Subcutaneous abdominal adipose tissue (tissue), 5 donors: Measurements from ENCODE around the gene GPANK1.
A peak's percentile ranks its signal among the peaks of the same experiment; 100 is the strongest.

Source experiments
- H3K27ac ChIP-seq: one replicate; pipeline ENCODE4 v1.7.0; 2013; ENCODE audit warnings: low read depth, mild to moderate bottlenecking, inconsistent platforms, low read length, moderate library complexity
- H3K27me3 ChIP-seq, 5 donors: one replicate each; pipeline ENCODE4 v1.7.0; 2013; ENCODE audit warnings: low read length in 5 of 5, inconsistent platforms in 1 of 5; ENCODE audit not compliant: control insufficient read depth in 5 of 5, insufficient read depth in 4 of 5
- H3K36me3 ChIP-seq, 5 donors: one replicate each; pipeline ENCODE4 v1.7.0; 2013; ENCODE audit warnings: low read length in 5 of 5; ENCODE audit not compliant: control insufficient read depth in 5 of 5, insufficient read depth in 5 of 5
- H3K4me1 ChIP-seq, 5 donors: one replicate each; pipeline ENCODE4 v1.7.0; 2013; ENCODE audit warnings: low read length in 5 of 5, mild to moderate bottlenecking in 3 of 5, moderate library complexity in 1 of 5; ENCODE audit not compliant: control insufficient read depth in 5 of 5, insufficient read depth in 5 of 5
- H3K4me3 ChIP-seq, 5 donors: one replicate each; pipeline ENCODE4 v1.7.0; 2013; ENCODE audit warnings: low read length in 5 of 5, low read depth in 1 of 5
- H3K9ac ChIP-seq, 5 donors: one replicate each; pipeline ENCODE4 v1.7.0; 2013; ENCODE audit warnings: low read length in 5 of 5, mild to moderate bottlenecking in 4 of 5, moderate library complexity in 3 of 5
- H3K9me3 ChIP-seq, 5 donors: one replicate each; pipeline ENCODE4 v1.7.0; 2013; ENCODE audit warnings: low read length in 5 of 5; ENCODE audit not compliant: control insufficient read depth in 5 of 5
- donor health status: healthy.
- donor health status: healthy.
- donor health status: healthy.
- donor health status: healthy.
- donor health status: healthy.

The GPANK1 gene

DNA sequence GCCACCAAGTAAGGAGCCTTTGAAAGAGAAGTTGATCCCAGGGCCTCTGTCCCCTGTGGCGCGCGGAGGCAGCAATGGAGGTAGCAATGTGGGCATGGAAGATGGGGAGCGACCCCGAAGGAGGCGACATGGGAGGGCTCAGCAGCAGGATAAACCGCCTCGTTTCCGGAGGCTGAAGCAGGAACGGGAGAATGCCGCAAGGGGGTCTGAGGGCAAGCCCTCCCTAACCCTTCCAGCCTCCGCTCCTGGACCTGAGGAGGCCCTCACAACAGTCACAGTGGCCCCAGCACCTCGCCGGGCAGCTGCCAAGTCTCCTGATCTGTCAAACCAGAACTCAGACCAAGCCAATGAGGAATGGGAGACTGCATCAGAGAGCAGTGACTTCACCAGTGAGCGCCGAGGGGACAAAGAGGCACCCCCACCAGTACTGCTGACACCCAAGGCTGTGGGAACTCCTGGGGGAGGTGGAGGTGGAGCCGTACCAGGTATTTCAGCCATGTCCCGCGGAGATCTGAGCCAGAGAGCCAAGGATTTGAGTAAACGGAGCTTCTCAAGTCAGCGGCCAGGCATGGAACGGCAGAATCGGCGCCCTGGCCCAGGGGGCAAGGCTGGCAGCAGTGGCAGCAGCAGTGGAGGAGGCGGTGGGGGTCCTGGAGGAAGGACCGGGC, 32.4 kb downstream of the GPANK1 start:
- Histone ChIP-seq H3K27me3 (no peaks in the 10 kb centered on the region), H3K9me3 (no peaks in the 10 kb centered on the region), H3K36me3 (peaks cover 8 to 100% (median 99%) of the 10 kb centered on the region in 5 donors), H3K9ac (no peak overlapping the region), H3K4me3 (no peak overlapping the region), H3K27ac (no peak overlapping the region), H3K4me1 (peaks cover 1 to 29% (median 13%) of the 10 kb centered on the region in 5 donors)

DNA sequence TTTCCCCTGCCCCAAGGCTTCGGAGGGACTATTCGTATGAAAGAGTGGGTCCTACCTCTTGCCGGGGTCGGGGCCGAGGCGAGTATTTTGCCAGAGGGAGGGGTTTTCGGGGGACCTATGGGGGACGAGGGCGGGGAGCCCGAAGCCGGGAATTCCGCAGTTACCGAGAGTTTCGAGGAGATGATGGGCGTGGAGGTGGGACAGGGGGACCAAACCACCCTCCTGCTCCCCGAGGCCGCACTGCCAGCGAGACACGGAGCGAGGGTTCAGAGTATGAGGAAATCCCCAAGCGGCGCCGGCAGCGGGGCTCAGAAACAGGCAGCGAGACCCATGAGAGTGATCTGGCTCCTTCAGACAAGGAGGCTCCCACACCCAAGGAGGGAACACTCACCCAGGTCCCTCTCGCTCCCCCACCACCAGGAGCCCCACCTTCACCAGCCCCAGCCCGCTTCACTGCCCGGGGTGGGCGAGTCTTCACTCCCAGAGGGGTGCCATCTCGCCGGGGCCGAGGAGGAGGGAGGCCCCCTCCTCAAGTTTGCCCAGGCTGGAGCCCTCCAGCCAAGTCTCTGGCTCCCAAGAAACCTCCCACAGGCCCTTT, 33.0 kb downstream of the GPANK1 start:
- H3K9ac ChIP-seq: no peak overlapping the region
- peaks cover 1 to 29% (median 13%) of the 10 kb centered on the region in 5 donors for H3K4me1 ChIP-seq
- no peaks in the 10 kb centered on the region for H3K27me3 ChIP-seq
- H3K36me3 ChIP-seq: peaks cover 11 to 100% (median 100%) of the 10 kb centered on the region in 5 donors
- H3K4me3 ChIP-seq: no peak overlapping the region
- no peak overlapping the region for H3K27ac ChIP-seq
- H3K9me3 ChIP-seq: no peaks in the 10 kb centered on the region

DNA sequence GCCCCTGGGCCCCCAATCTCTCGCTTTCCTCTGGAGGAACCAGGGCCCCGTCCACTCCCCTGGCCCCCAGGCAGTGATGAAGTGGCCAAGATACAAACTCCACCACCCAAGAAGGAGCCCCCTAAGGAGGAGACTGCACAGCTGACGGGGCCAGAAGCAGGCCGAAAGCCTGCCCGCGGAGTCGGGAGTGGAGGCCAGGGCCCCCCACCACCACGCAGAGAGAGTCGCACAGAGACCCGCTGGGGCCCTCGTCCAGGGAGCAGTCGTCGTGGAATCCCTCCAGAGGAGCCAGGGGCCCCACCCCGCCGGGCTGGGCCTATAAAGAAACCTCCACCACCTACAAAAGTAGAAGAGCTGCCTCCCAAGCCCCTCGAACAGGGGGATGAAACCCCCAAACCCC, 33.6 kb downstream of the GPANK1 start:
- Histone ChIP-seq H3K4me1 (peaks cover 1 to 29% (median 13%) of the 10 kb centered on the region in 5 donors), H3K27me3 (no peaks in the 10 kb centered on the region), H3K9ac (no peak overlapping the region), H3K9me3 (no peaks in the 10 kb centered on the region), H3K36me3 (peaks cover 11 to 100% (median 100%) of the 10 kb centered on the region in 5 donors), H3K4me3 (no peak overlapping the region), H3K27ac (no peak overlapping the region)

DNA sequence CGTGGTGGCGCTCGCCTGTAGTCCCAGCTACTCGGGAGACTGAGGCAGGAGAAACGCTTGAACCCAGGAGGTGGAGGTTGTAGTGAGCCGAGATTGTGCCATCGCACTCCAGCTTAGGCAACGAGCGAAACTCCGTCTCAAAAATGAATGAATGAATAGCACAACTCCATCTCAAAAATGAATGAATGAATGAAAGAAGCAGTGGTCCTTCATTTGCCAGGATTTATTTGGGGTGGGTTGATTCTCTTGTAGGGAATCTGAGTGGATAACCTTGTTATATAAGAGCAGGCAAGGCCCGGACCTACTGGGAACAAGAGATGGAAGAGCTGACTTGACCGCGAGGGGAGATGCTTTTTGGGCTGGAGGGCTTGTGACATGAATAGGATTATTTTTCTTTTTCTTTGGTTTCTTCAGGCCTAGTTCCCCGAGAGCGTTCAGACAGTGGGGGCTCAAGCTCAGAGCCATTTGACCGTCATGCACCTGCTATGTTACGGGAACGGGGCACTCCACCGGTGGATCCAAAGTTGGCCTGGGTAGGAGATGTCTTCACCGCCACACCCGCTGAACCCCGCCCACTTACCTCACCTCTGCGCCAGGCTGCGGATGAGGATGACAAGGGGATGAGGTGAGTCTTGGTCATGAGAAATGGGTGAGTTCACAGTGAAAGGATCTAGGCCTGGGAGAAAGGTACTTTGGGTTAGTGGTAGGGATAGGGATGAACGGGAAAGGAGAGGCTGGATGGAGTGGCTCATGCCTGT, 34.4 kb downstream of the GPANK1 start:
- peaks cover 11 to 100% (median 100%) of the 10 kb centered on the region in 5 donors for H3K36me3 ChIP-seq
- H3K4me1 ChIP-seq: peaks cover 1 to 27% (median 12%) of the 10 kb centered on the region in 5 donors
- H3K4me3 ChIP-seq: no peak overlapping the region
- H3K9ac ChIP-seq: no peak overlapping the region
- no peaks in the 10 kb centered on the region for H3K27me3 ChIP-seq
- H3K27ac ChIP-seq: no peak overlapping the region
- no peaks in the 10 kb centered on the region for H3K9me3 ChIP-seq

DNA sequence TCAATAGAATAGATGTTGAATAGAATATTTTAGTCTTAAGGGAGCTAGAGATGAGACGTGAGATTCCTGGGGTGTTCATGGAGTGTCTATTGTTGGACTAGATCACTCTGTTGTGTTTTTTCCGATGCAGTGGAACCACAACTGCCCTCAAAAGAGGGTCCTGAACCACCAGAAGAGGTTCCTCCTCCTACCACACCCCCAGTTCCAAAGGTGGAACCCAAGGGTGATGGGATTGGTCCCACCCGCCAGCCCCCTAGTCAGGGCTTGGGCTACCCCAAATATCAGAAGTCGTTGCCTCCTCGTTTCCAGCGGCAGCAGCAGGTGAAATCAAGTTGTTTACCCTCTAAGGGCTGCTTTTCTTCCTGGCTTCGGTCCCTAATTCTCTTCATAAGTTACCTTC, 35.8 kb downstream of the GPANK1 start:
- peaks cover 0 to 22% (median 0%) of the 10 kb centered on the region in 5 donors for H3K4me1 ChIP-seq
- H3K36me3 ChIP-seq: peaks cover 11 to 100% (median 99%) of the 10 kb centered on the region in 5 donors
- H3K27ac ChIP-seq: no peak overlapping the region
- H3K9ac ChIP-seq: no peak overlapping the region
- no peak overlapping the region for H3K4me3 ChIP-seq
- H3K27me3 ChIP-seq: no peaks in the 10 kb centered on the region
- no peaks in the 10 kb centered on the region for H3K9me3 ChIP-seq

DNA sequence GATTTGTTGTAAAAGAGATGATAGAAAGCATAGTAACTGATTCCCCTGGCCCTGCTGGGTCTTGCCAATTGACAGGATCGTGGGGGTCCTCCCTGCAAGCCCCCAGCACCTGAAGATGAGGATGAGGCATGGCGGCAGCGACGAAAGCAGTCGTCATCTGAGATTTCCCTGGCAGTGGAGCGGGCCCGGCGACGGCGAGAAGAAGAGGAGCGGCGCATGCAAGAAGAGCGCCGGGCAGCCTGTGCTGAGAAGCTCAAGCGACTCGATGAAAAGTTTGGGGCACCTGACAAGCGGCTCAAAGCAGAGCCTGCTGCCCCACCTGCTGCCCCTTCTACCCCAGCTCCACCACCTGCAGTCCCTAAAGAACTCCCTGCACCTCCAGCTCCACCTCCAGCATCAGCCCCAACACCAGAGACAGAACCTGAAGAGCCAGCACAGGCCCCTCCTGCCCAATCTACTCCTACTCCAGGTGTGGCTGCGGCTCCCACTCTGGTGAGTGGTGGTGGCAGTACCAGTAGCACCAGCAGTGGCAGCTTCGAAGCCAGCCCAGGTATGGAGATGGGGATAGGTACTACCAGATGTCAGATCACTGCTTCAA, 37.0 kb downstream of the GPANK1 start:
- Histone ChIP-seq H3K4me1 (peaks cover 0 to 18% (median 0%) of the 10 kb centered on the region in 5 donors), H3K4me3 (no peak overlapping the region), H3K9me3 (no peaks in the 10 kb centered on the region), H3K27ac (no peak overlapping the region), H3K9ac (no peak overlapping the region), H3K36me3 (peaks cover 11 to 95% (median 93%) of the 10 kb centered on the region in 5 donors), H3K27me3 (no peaks in the 10 kb centered on the region)

DNA sequence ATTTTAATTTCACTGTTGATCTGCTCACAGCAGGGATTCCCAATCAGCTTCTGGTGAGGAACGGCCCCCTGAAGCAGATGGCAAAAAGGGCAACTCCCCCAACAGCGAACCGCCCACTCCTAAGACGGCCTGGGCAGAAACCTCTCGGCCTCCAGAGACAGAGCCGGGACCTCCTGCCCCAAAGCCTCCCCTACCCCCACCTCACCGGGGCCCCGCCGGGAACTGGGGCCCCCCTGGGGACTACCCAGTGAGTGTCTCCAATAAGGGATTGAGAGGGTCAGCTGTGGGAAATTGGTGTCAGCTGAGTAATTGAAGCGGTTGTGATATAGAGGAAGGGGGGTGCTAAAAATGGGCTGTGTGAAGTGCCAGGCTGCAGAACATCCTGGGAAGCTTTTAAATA, 37.8 kb downstream of the GPANK1 start:
- no peaks in the 10 kb centered on the region for H3K27me3 ChIP-seq
- peaks cover 0 to 22% (median 8%) of the 10 kb centered on the region in 5 donors for H3K4me1 ChIP-seq
- peaks cover 11 to 87% (median 85%) of the 10 kb centered on the region in 5 donors for H3K36me3 ChIP-seq
- no peak overlapping the region for H3K4me3 ChIP-seq
- H3K9ac ChIP-seq: no peak overlapping the region
- no peaks in the 10 kb centered on the region for H3K9me3 ChIP-seq
- peak overlapping the region; percentile 10 for H3K27ac ChIP-seq

DNA sequence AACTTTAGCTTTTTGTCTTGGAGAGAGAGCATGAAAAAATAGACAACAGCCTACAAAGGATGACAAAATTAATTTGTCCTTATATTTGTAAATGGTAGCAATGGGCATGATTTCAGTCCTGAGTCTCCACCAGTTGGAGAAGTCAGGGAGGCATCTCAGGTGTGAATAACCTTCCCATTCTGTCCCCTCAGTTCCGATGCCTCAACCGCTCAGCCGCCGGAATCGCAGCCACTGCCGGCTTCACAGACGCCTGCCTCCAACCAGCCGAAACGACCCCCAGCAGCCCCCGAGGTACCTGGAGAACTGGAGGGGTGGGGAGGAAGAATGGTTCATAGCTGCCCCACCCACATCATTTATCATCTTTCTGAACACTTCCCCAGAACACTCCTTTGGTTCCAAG, 40.7 kb downstream of the GPANK1 start:
- Histone ChIP-seq H3K4me1 (peaks cover 0 to 36% (median 23%) of the 10 kb centered on the region in 5 donors), H3K27ac (no peak overlapping the region), H3K27me3 (no peaks in the 10 kb centered on the region), H3K36me3 (peaks cover 9 to 58% (median 56%) of the 10 kb centered on the region in 5 donors), H3K9ac (no peak overlapping the region), H3K4me3 (no peak overlapping the region), H3K9me3 (no peaks in the 10 kb centered on the region)

DNA sequence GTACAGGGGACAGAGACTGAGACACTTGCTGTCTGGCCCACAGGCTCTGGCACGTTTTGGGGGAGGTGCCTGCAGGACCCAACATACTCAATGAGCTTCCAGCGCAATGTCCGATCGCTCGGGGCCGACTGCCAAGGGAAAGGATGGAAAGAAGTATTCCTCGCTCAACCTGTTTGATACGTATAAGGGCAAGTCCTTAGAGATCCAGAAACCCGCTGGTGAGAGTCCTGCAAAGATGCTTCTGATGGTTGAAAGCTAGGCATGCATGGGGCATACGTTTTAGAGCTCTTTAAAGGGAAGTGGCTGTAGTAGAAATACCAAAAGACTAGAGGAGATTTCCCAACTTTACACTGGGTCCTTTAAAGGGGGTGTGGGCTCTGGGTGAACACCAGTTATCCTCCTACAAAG, 42.1 kb downstream of the GPANK1 start:
- Histone ChIP-seq H3K4me1 (peaks cover 0 to 36% (median 23%) of the 10 kb centered on the region in 5 donors), H3K27me3 (no peaks in the 10 kb centered on the region), H3K27ac (no peak overlapping the region), H3K9ac (no peak overlapping the region), H3K4me3 (no peak overlapping the region), H3K36me3 (peaks cover 3 to 45% (median 42%) of the 10 kb centered on the region in 5 donors), H3K9me3 (no peaks in the 10 kb centered on the region)
